Right atrium auricular region (tissue), 2 donors: ENCODE results near the gene STAG2. TPM values are rescaled to one million over a fixed set of nuclear protein-coding genes. Genes with fewer than 3 reads are reported as not detected.
"Not testable (repeated sequence)": the region's sequence is repeated elsewhere in the genome, so short reads cannot be mapped to it uniquely, and the experiment has no call there.

Experiments
- DNase-seq: peaks from one replicate; pipeline ENCODE4 v3.0.0-alpha.2; 2019; ENCODE audit warnings: low spot score
- H3K27ac ChIP-seq, 2 donors: fragments of 200-600 bp; sonication (generic); 1 replicate in 1 of 2; 2 replicates in 1 of 2; pipeline ENCODE4 v1.5.1; 2016 to 2019
- H3K27me3 ChIP-seq, 2 donors: fragments of 200-600 bp; sonication (generic); one replicate each; pipeline versions ENCODE4 v1.5.1 to v1.6.0; 2017 to 2019
- H3K36me3 ChIP-seq: fragments of 200-600 bp; sonication (generic); one replicate; pipeline ENCODE4 v1.5.1; 2016
- H3K4me1 ChIP-seq, 2 donors: fragments of 200-600 bp; sonication (generic); one replicate each; pipeline versions ENCODE4 v1.5.1 to v1.6.0; 2017 to 2019
- H3K4me3 ChIP-seq, 2 donors: fragments of 200-600 bp; sonication (generic); 1 replicate in 1 of 2; 2 replicates in 1 of 2; pipeline ENCODE4 v1.5.1; 2017 to 2019; ENCODE audit warnings: mild to moderate bottlenecking in 1 of 2, moderate library complexity in 1 of 2
- H3K9me3 ChIP-seq, 2 donors: fragments of 200-600 bp; sonication (generic); one replicate each; pipeline ENCODE4 v1.5.1; 2019
- CTCF ChIP-seq, 2 donors: fragments of 200-600 bp; sonication (generic); IDR thresholded peaks; one replicate each; pipeline ENCODE4 v1.5.1; 2019; ENCODE audit warnings: antibody characterized with exemption in 2 of 2
- total RNA-seq, 2 donors: library from RNA; depleted of rRNA; stranded (reverse); fragments of >200 nt; gene quantifications; one replicate each; pipeline ENCODE4 v1.1.0, GENCODE V29; 2016

STAG2 gene
- total RNA-seq, 2 donors from 2014 or later, result 26.8 to 45.8 TPM

- Histone ChIP-seq H3K4me3 (no peak overlapping the region), H3K9me3 (no peaks in the 10 kb centered on the region), H3K36me3 (peaks cover 13% of the 10 kb centered on the region), H3K27ac (no peak overlapping the region), H3K27me3 (no peaks in the 10 kb centered on the region), H3K4me1 (no peaks in the 10 kb centered on the region)
- no peak for TF ChIP-seq CTCF (IDR thresholded peaks at IDR 0.05)
- DNase-seq, result no peak
Measured at GRCh38 chrX:124093222-124093621, 131.7 kb downstream of the STAG2 start.

GRCh38 chrX:124097116-124097515, 135.6 kb downstream of the STAG2 start:
- H3K36me3 ChIP-seq, result peaks cover 2% of the 10 kb centered on the region
- no peak for TF ChIP-seq CTCF (IDR thresholded peaks at IDR 0.05)

GRCh38 chrX:124098089-124098488, 136.6 kb downstream of the STAG2 start:
- H3K27me3 ChIP-seq, result no peaks in the 10 kb centered on the region
- TF ChIP-seq CTCF (IDR thresholded peaks at IDR 0.05), result peak; percentile 36 to 70
- H3K4me3 ChIP-seq, result no peak overlapping the region
- H3K36me3 ChIP-seq, result peaks cover 2% of the 10 kb centered on the region
- no peaks in the 10 kb centered on the region for H3K4me1 ChIP-seq
- no peak overlapping the region for H3K27ac ChIP-seq
- DNase-seq, result no peak
- no peaks in the 10 kb centered on the region for H3K9me3 ChIP-seq

More at GRCh38 chrX:124097116-124097515, 135.6 kb downstream of the STAG2 start:
- Histone ChIP-seq H3K27me3 (no peaks in the 10 kb centered on the region), H3K27ac (no peak overlapping the region), H3K4me1 (no peaks in the 10 kb centered on the region), H3K9me3 (no peaks in the 10 kb centered on the region), H3K4me3 (no peak overlapping the region)
- DNase-seq, result no peak

- Histone ChIP-seq H3K27me3 (no peaks in the 10 kb centered on the region), H3K4me3 (no peak overlapping the region), H3K27ac (no peak overlapping the region), H3K36me3 (no peaks in the 10 kb centered on the region), H3K9me3 (no peaks in the 10 kb centered on the region), H3K4me1 (no peaks in the 10 kb centered on the region)
- no peak for DNase-seq
- no peak for TF ChIP-seq CTCF (IDR thresholded peaks at IDR 0.05)
Measured at GRCh38 chrX:124103966-124104365, 142.5 kb downstream of the STAG2 start.

- not testable (repeated sequence) for H3K27me3 ChIP-seq, DNase-seq, H3K36me3 ChIP-seq, H3K4me1 ChIP-seq, H3K27ac ChIP-seq, H3K4me3 ChIP-seq, H3K9me3 ChIP-seq
Measured at GRCh38 chrX:124104512-124104911, 143.0 kb downstream of the STAG2 start.

- Histone ChIP-seq H3K4me1 (no peaks in the 10 kb centered on the region), H3K36me3 (no peaks in the 10 kb centered on the region), H3K27ac (no peak overlapping the region), H3K9me3 (peaks cover 0 to 10% of the 10 kb centered on the region in 2 donors), H3K4me3 (no peak overlapping the region), H3K27me3 (no peaks in the 10 kb centered on the region)
- DNase-seq, result no peak
- no peak for TF ChIP-seq CTCF (IDR thresholded peaks at IDR 0.05)
Measured at GRCh38 chrX:124113621-124114600, 152.4 kb downstream of the STAG2 start.
